K562 (cell line): ENCODE results near the gene PRKCE. TPM values are rescaled to one million over a fixed set of nuclear protein-coding genes. Genes with fewer than 3 reads are reported as not detected.

Experiments
- BRF1 ChIP-seq: IDR thresholded peaks from 3 replicates; pipeline ENCODE4 v1.6.1; 2011; ENCODE audit warnings: borderline replicate concordance, mild to moderate bottlenecking; ENCODE audit not compliant: insufficient read length; ENCODE audit errors: extremely low read depth
- NCOA2 ChIP-seq, 2 experiments: fragments of 450-650 bp; IDR thresholded peaks; 2 replicates each; pipeline ENCODE4 v1.6.1; 2018; ENCODE audit warnings: mild to moderate bottlenecking in 2 of 2, moderate library complexity in 1 of 2; ENCODE audit not compliant: partially characterized antibody in 2 of 2
- RREB1 ChIP-seq: fragments of 250-450 bp; sonication (Bioruptor Pico); IDR thresholded peaks from 2 replicates; pipeline ENCODE4 v1.4.0; 2020
- polyA plus RNA-seq, 8 experiments: library from polyadenylated mRNA; depleted of rRNA in 4 of 8; stranded (reverse) in 5 of 8; unstranded in 3 of 8; fragments of >200 nt; fragmentation: Nextera tagmentation in 2 of 8; fragmentation: Illumina TruSeq in 1 of 8; extraction: Ambion mirVana in 2 of 8; extraction: Trizol in 1 of 8; gene quantifications; 2 replicates each; pipeline versions ENCODE4 v1.2.1 to v1.2.3, GENCODE V29; 2011 to 2014; ENCODE audit warnings: inconsistent platforms in 1 of 8, missing spikeins in 1 of 8
- total RNA-seq, 7 experiments: library from RNA; depleted of rRNA in 6 of 7; stranded (reverse); fragments of >200 nt in 6 of 7; fragmentation: Illumina TruSeq in 2 of 7; extraction: Trizol in 2 of 7; gene quantifications; 2 replicates each; pipeline versions ENCODE4 v1.2.1 to v1.2.3, GENCODE V29; 2011 to 2021; ENCODE audit warnings: low replicate concordance in 1 of 7

PRKCE gene
- total and polyA plus RNA-seq, 9 of the 15 experiments (the other 6 are each of a cell fraction or from before 2014, with no cell fraction given), result 0.06 to 1.0 (median 0.22) TPM; not detected in 1

GRCh38 chr2:45852450-45853150 is 201.1 kb downstream of the PRKCE start (continued):
- TF ChIP-seq RREB1 (CRISPR knock-in tag) (no peak), BRF1 (no peak), NCOA2 (IDR thresholded peaks at IDR 0.05; ENCODE audit: partially characterized antibody in 2 of 2) (no peak)
- TF ChIP-seq, all 486 proteins: peak for 0
